Ascending aorta (tissue), 2 donors: ENCODE measurements around the gene GREM2. TPM values are rescaled to one million over a fixed set of nuclear protein-coding genes. Genes with fewer than 3 reads are reported as not detected.

ENCODE experiments used
- DNase-seq, 2 donors: peaks; one replicate each; pipeline ENCODE4 v3.0.0-alpha.2; 2019; ENCODE audit warnings: low spot score in 2 of 2
- H3K27ac ChIP-seq, 2 donors: fragments of 200-600 bp; sonication (generic); one replicate each; pipeline ENCODE4 v1.5.1; 2016 to 2017; ENCODE audit warnings: mild to moderate bottlenecking in 1 of 2
- H3K27me3 ChIP-seq: fragments of 200-600 bp; sonication (generic); one replicate; pipeline ENCODE4 v1.5.1; 2017
- H3K36me3 ChIP-seq, 2 donors: fragments of 200-600 bp; sonication (generic); one replicate each; pipeline ENCODE4 v1.5.1; 2016
- H3K4me1 ChIP-seq, 2 donors: fragments of 200-600 bp; sonication (generic); one replicate each; pipeline ENCODE4 v1.5.1; 2016 to 2017; ENCODE audit warnings: mild to moderate bottlenecking in 1 of 2
- H3K4me3 ChIP-seq, 2 donors: fragments of 200-600 bp; sonication (generic); one replicate each; pipeline ENCODE4 v1.5.1; 2016 to 2017; ENCODE audit warnings: mild to moderate bottlenecking in 1 of 2
- H3K9me3 ChIP-seq, 2 donors: fragments of 200-600 bp; sonication (generic); one replicate each; pipeline ENCODE4 v1.5.1; 2016
- intact Hi-C: fragments of 100-400 bp; cut with DNase I; formaldehyde crosslinking; loops from one replicate; pipeline ENCODE4 v1.15.1; 2023
- total RNA-seq: library from RNA; depleted of rRNA; stranded (reverse); fragments of >200 nt; gene quantifications from one replicate; pipeline ENCODE4 v1.1.0, GENCODE V29; 2016
- TF ChIP-seq, protein P1 (sequence below), 3 experiments: fragments of 200-600 bp in 2 of 3; fragments of 450-650 bp in 1 of 3; sonication (generic) in 2 of 3; IDR thresholded peaks; one replicate each; pipeline ENCODE4 v1.5.1; 2016 to 2019; ENCODE audit warnings: antibody characterized with exemption in 3 of 3, mild to moderate bottlenecking in 1 of 3, moderate library complexity in 1 of 3

Gene GREM2
- total RNA-seq, 1 donor from 2014 or later: not detected

DNA sequence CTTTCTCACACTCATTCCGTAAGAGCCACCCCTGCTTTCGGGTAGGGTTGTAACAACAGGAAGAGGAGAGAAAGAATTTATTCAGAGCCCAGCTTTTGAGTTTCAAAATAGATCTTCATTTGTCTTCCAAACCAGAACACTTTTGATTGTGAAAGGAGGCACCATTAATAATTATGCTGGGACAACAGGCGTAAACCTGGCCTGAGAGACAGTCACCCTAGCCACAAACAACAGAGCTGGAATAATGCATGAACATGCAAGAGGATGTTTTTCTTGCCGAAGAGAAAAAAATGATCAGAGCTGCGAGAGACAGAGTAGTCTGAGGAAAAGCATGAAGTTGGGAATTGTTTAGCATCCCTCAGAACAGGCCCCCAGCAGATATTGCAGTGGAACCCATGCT, 18.5 kb upstream of the GREM2 start:
- intact Hi-C loops: no loop called here
- DNase-seq: no peak
- TF ChIP-seq, protein P1, sequence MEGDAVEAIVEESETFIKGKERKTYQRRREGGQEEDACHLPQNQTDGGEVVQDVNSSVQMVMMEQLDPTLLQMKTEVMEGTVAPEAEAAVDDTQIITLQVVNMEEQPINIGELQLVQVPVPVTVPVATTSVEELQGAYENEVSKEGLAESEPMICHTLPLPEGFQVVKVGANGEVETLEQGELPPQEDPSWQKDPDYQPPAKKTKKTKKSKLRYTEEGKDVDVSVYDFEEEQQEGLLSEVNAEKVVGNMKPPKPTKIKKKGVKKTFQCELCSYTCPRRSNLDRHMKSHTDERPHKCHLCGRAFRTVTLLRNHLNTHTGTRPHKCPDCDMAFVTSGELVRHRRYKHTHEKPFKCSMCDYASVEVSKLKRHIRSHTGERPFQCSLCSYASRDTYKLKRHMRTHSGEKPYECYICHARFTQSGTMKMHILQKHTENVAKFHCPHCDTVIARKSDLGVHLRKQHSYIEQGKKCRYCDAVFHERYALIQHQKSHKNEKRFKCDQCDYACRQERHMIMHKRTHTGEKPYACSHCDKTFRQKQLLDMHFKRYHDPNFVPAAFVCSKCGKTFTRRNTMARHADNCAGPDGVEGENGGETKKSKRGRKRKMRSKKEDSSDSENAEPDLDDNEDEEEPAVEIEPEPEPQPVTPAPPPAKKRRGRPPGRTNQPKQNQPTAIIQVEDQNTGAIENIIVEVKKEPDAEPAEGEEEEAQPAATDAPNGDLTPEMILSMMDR (IDR thresholded peaks at IDR 0.05): no peak

DNA sequence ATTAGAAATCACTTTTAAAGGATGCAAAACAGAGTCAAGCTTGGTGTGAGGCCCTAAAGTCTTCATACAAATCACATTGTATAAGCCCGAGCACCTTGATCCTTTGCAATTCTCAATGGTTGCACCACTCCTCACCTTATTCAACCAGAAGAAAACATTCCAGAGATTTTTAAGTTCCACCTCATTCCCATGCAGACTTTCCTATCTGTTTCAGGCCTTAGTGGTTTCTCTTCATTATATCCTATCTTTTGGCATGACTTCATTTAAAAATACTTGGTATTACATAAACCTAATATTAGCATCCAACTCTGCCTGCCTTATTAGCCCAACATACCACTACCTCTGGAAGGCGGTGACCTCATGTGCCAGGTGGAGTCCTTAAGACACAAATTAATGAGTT, 9.3 kb upstream of the GREM2 start:
- no peaks in the 10 kb centered on the region for H3K9me3 ChIP-seq
- H3K36me3 ChIP-seq: no peaks in the 10 kb centered on the region
- H3K27ac ChIP-seq: no peak overlapping the region
- intact Hi-C loops: no loop called here
- H3K4me3 ChIP-seq: no peak overlapping the region
- no peak for DNase-seq
- TF ChIP-seq, protein P1 (IDR thresholded peaks at IDR 0.05): no peak
- no peaks in the 10 kb centered on the region for H3K4me1 ChIP-seq
- no peaks in the 10 kb centered on the region for H3K27me3 ChIP-seq

More for the DNA sequence above, 18.5 kb upstream of the GREM2 start:
- Histone ChIP-seq H3K27ac (no peak overlapping the region), H3K9me3 (no peaks in the 10 kb centered on the region), H3K4me3 (no peak overlapping the region), H3K27me3 (no peaks in the 10 kb centered on the region), H3K4me1 (no peaks in the 10 kb centered on the region), H3K36me3 (no peaks in the 10 kb centered on the region)

DNA sequence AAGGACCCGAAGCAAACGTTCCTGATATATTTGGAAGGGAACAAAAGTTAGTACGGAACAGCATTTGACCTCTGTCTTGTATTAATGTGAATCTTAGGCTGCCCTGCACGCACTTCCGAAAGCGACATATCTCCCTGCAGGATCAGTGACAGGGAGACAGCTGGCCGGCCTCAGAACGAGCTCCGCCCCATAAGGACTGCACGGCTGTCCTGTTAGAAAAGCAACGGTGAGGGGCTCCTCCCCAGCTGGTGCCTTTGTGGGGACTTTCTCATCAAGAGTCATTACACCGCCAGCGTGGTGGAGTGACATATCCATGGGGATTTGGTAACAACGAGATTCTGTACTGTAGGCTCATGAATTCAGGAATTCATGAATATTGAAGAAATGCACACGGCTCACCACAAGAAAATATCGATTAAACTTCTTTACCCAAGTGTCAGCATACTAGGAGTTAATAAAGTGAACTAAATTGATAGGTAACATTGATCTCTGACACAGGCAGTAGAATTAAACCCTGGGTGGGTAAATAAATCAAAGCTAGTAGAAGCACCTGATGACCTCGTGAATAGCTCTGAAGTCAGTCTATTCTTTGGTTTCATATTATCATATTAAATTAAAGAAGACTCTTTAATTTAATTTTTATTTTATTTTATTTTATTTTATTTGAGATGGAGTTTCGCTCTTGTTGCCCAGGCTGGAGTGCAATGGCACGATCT, 8.1 kb upstream of the GREM2 start:
- no peak for DNase-seq
- Histone ChIP-seq H3K27me3 (no peaks in the 10 kb centered on the region), H3K4me3 (no peak overlapping the region), H3K4me1 (no peaks in the 10 kb centered on the region), H3K36me3 (no peaks in the 10 kb centered on the region), H3K9me3 (no peaks in the 10 kb centered on the region), H3K27ac (no peak overlapping the region)
- TF ChIP-seq, protein P1 (IDR thresholded peaks at IDR 0.05): no peak
- intact Hi-C loops: no loop called here

DNA sequence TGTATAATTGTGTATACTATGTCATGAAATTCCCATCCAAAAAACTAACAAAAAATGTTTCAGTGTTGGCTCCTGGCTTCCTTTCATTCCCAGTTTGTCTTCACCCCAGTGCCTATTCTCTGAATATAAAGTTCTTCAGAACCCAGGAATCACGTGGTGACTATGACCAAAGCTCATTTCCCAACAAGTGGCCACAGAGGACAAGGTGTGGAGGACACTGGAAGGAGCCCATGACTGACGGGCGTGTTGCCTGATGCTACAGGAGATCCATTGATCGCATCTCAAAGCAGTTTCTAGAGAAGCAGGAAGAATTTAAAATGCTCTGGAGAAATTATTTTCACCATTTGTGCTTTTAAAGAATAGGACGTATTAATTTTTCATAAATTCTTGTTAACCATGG, 7.4 kb upstream of the GREM2 start:
- Histone ChIP-seq H3K9me3 (no peaks in the 10 kb centered on the region), H3K27me3 (no peaks in the 10 kb centered on the region), H3K4me1 (no peaks in the 10 kb centered on the region), H3K4me3 (no peak overlapping the region), H3K36me3 (no peaks in the 10 kb centered on the region), H3K27ac (no peak overlapping the region)
- DNase-seq: no peak
- TF ChIP-seq, protein P1 (IDR thresholded peaks at IDR 0.05): no peak
- intact Hi-C loops: no loop called here

DNA sequence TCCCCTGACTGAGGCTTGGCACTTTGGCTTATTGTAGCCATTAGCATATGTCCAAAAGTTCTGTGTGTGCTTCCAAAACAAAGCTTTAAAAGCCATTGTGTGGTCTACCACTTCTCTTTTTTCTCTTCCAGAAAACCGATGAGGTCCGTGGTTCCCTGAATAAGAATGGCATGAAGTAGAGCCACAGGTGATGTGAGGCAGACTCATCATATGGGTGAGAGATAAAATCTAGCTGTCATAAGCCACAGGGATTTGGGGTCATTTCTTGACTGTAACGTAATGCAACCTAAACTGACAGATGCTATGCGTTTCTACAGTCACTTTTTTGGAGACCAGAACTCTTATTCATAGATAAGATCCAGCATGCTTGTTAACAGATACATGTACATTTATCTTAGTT, 7.0 kb upstream of the GREM2 start:
- TF ChIP-seq, protein P1 (IDR thresholded peaks at IDR 0.05): no peak
- Histone ChIP-seq H3K27ac (no peak overlapping the region), H3K4me1 (no peaks in the 10 kb centered on the region), H3K27me3 (no peaks in the 10 kb centered on the region), H3K9me3 (no peaks in the 10 kb centered on the region), H3K4me3 (no peak overlapping the region), H3K36me3 (no peaks in the 10 kb centered on the region)
- intact Hi-C loops: no loop called here
- DNase-seq: no peak

DNA sequence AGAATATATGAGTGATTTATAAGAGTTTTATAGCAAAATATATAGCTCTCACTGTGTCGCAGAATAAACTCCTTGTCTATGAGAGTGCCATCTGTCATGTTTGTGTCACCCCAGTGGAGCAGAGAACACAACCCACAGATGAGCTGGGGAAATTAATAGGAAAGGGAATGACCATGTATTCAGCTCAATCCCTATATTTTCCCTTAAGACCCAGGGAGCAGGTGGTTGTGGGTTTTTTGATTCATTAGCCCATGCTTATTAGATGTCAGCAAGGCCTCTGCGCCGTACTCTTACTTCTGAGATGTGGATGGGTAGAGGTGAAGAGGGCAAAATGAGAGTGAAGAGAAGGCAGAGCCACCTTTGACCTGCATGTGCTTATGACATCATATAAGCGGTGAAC, 4.1 kb upstream of the GREM2 start:
- Histone ChIP-seq H3K4me1 (no peaks in the 10 kb centered on the region), H3K27ac (no peak overlapping the region), H3K27me3 (no peaks in the 10 kb centered on the region), H3K9me3 (no peaks in the 10 kb centered on the region), H3K36me3 (no peaks in the 10 kb centered on the region), H3K4me3 (no peak overlapping the region)
- intact Hi-C loops: no loop called here
- DNase-seq: no peak
- TF ChIP-seq, protein P1 (IDR thresholded peaks at IDR 0.05): no peak
